ENCODE measurements around the gene CHRNG. TPM values are rescaled to one million over a fixed set of nuclear protein-coding genes. Genes with fewer than 3 reads are reported as not detected.

Gene CHRNG
- total RNA-seq, 4 donors from 2014 or later: not detected

GRCh38 chr2:232573771-232574435 lies 34.4 kb downstream of the CHRNG start:
- no peak for TF ChIP-seq CTCF (IDR thresholded peaks at IDR 0.05; ENCODE audit: low read depth)

DNA sequence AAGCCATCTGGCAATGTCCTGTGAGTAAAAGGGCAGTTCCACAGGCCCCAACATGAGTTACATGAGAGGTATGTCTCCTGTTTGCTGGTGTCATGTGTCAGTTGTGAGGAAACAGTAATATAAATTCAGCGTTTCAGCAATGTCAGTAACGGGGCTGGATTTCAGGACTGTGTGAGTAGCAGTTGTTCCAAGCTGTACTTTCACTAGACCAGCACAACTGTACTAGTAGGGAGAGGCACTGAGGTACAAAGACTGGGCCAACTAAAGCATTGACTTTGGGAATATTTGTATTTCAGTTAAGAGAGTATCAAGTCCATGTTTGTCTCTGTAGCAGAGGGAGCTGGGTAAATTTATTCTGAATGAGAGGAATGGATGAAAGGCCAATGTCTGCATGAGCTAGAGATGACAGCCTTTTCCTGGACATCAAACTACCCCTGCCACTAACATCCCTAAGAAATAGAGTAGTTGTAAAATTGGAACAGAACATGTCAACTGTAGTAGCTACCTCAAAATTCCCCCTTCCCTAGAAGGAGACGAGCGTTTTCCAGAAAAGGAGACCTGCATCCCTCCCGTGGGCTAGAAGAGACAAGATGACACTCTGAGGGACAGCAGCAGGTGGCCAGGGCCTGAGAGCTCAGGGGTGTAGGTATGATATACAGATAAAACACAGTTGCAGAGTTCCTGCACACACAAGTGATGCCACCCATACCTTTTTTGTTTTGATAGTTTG lies 35.3 kb downstream of the CHRNG start:
- TF ChIP-seq CTCF (IDR thresholded peaks at IDR 0.05; ENCODE audit: low read depth): no peak

DNA sequence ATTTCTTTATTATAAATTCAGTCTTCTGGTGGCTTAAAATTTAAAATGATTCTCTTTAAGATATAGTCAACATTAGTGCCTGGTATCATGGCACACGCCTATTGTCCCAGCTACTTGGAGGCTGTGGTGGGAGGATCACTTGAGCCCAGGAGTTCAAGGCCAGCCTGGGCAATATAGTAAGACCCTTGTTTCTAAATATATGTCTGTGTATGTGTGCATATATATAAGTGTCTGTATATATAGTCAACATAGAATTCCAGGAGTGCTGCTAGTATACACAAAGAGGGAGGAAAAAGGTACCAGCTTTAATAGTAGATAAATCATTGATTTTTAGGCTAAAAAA lies 35.9 kb downstream of the CHRNG start:
- no peak for TF ChIP-seq CTCF (IDR thresholded peaks at IDR 0.05; ENCODE audit: low read depth)

- TF ChIP-seq CTCF (IDR thresholded peaks at IDR 0.05; ENCODE audit: low read depth): no peak
Measured at GRCh38 chr2:232576995-232577394, 37.5 kb downstream of the CHRNG start.

GRCh38 chr2:232577841-232578240 lies 38.3 kb downstream of the CHRNG start:
- no peak for TF ChIP-seq CTCF (IDR thresholded peaks at IDR 0.05; ENCODE audit: low read depth)

DNA sequence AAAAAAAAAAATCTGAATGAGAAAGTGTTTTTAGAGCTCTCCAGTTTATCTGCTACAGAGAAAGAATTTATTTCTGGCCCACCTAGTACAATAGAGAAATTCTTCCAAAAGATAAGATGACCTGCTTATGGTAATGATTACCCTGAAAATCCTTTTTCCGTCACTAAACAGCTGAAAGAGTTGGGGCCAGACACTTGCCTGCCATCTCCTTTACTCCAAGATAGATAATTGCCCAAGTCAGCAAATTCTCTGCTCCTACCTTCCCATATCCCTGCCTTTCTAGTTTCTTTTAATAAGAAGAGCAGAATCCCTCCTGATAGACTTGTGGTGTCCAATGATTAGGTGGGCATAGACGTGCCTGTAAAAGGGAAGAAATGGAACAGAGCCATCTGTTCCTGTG lies 39.1 kb downstream of the CHRNG start:
- no peak for TF ChIP-seq CTCF (IDR thresholded peaks at IDR 0.05; ENCODE audit: low read depth)

DNA sequence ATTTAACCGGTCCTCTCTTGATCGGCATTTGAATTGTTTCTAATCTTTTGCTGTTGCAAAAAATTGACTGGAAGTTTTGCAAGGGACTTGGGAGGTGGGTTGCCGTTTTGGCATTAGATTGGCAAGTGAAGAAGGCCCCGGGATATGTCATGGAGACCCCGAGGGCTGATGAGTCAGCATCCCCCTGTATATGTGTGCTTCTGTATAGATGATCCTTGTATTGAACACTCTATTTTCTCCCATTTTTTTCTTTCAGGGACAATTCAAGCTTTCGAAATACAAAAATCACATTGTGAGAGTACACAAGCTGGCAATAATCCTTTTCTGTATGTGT lies 41.1 kb downstream of the CHRNG start:
- no peak for TF ChIP-seq CTCF (IDR thresholded peaks at IDR 0.05; ENCODE audit: low read depth)
